Immature natural killer cell (primary cell): Measurements from ENCODE around the gene ZNF536. TPM values are rescaled to one million over a fixed set of nuclear protein-coding genes. Genes with fewer than 3 reads are reported as not detected.

Experiments
- DNase-seq, 3 donors: peaks; one replicate each; pipeline ENCODE4 v3.0.0; 2022; ENCODE audit warnings: mixed read lengths in 1 of 3
- H3K27ac Mint-ChIP-seq, 6 donors: one replicate each; pipeline ENCODE4 v1.8.0; 2020; ENCODE audit warnings: mixed read lengths in 6 of 6, mild to moderate bottlenecking in 5 of 6, inconsistent platforms in 4 of 6, moderate library complexity in 3 of 6
- H3K27me3 Mint-ChIP-seq, 3 donors: one replicate each; pipeline ENCODE4 v1.8.0; 2020 to 2021; ENCODE audit warnings: low read depth in 3 of 3, mild to moderate bottlenecking in 3 of 3, mixed read lengths in 3 of 3, moderate library complexity in 3 of 3, inconsistent platforms in 1 of 3
- H3K36me3 Mint-ChIP-seq, 3 donors: one replicate each; pipeline ENCODE4 v1.8.0; 2020; ENCODE audit warnings: mixed read lengths in 3 of 3, inconsistent platforms in 2 of 3, mild to moderate bottlenecking in 2 of 3
- H3K4me1 Mint-ChIP-seq, 2 donors: one replicate each; pipeline ENCODE4 v1.8.0; 2020; ENCODE audit warnings: inconsistent platforms in 2 of 2, mild to moderate bottlenecking in 2 of 2, mixed read lengths in 2 of 2, moderate library complexity in 1 of 2
- H3K4me3 Mint-ChIP-seq, 5 donors: one replicate each; pipeline ENCODE4 v1.8.0; 2020; ENCODE audit warnings: mild to moderate bottlenecking in 5 of 5, mixed read lengths in 5 of 5, inconsistent platforms in 3 of 5, moderate library complexity in 3 of 5
- H3K9me3 Mint-ChIP-seq, 6 donors: one replicate each; pipeline ENCODE4 v1.8.0; 2020; ENCODE audit warnings: mild to moderate bottlenecking in 6 of 6, mixed read lengths in 6 of 6, inconsistent platforms in 4 of 6, moderate library complexity in 3 of 6
- polyA plus RNA-seq, 3 donors: library from polyadenylated mRNA; unstranded; fragments of 300-500 nt; fragmentation: Illumina TruSeq; gene quantifications; one replicate each; pipeline ENCODE4 v1.2.3, GENCODE V29; 2021

Gene ZNF536
- polyA plus RNA-seq, 3 donors from 2014 or later: not detected

- DNase-seq: no peak
- H3K9me3 Mint-ChIP-seq: no peaks in the 10 kb centered on the region
- no peaks in the 10 kb centered on the region for H3K4me1 Mint-ChIP-seq
- H3K27ac Mint-ChIP-seq: no peak overlapping the region
- peaks cover 4 to 11% (median 7%) of the 10 kb centered on the region in 3 donors for H3K27me3 Mint-ChIP-seq
- H3K36me3 Mint-ChIP-seq: no peaks in the 10 kb centered on the region
- H3K4me3 Mint-ChIP-seq: no peak overlapping the region
Measured at GRCh38 chr19:30378701-30379100, 6.5 kb downstream of the ZNF536 start.

DNA sequence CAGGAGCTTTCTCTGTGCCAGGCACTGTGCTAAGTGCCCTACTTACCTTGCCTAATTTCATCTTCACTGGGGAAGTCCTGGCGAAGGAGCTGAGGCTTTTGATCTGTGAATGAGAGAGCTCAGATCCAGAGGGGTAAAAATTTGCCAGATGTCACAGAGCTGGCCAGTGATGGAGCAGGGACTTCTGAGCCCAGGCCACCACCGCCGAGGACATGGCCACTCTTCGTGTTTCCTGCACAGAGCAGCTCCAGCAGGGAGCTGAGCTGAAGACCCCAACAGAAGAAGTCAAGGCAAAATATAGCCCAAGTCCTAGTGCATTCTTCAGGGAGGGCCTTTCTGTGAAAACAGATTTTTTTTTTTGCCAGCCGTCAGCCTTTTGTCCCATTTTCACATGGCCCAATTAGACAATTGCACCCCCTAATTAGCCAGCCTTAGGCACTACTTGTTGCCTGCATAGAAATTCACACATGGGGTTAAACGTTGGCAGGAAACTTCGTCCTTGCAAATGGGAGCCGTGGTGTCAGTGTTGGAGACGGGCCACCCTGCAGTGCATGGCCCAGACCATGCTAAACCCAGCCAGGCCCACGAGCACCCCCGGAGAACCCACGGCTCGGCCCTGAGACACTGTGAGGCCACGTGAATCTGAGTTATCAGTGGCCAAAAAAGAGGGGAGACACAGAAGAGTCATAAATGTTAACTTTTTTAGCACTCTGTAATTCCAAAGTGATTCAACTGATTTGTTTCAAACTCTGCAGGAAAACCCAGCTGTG, 7.8 kb downstream of the ZNF536 start:
- Mint-ChIP-seq H3K36me3 (no peaks in the 10 kb centered on the region), H3K4me3 (no peak overlapping the region), H3K9me3 (no peaks in the 10 kb centered on the region), H3K27ac (no peak overlapping the region), H3K27me3 (peaks cover 4 to 9% (median 7%) of the 10 kb centered on the region in 3 donors), H3K4me1 (no peaks in the 10 kb centered on the region)
- DNase-seq: no peak

GRCh38 chr19:30381366-30381765, 9.2 kb downstream of the ZNF536 start:
- H3K36me3 Mint-ChIP-seq: no peaks in the 10 kb centered on the region

GRCh38 chr19:30385174-30385573, 13.0 kb downstream of the ZNF536 start:
- DNase-seq: no peak
- Mint-ChIP-seq H3K27ac (no peak overlapping the region), H3K4me3 (no peak overlapping the region), H3K9me3 (no peaks in the 10 kb centered on the region), H3K36me3 (no peaks in the 10 kb centered on the region), H3K4me1 (no peaks in the 10 kb centered on the region), H3K27me3 (peaks cover 0 to 2% (median 0%) of the 10 kb centered on the region in 3 donors)

More at GRCh38 chr19:30381366-30381765, 9.2 kb downstream of the ZNF536 start:
- Mint-ChIP-seq H3K4me3 (no peak overlapping the region), H3K27ac (no peak overlapping the region), H3K4me1 (no peaks in the 10 kb centered on the region), H3K27me3 (peaks cover 2 to 8% (median 3%) of the 10 kb centered on the region in 3 donors), H3K9me3 (no peaks in the 10 kb centered on the region)
- DNase-seq: no peak

- Mint-ChIP-seq H3K27ac (peak overlapping the region in 1 of 6 donors; percentile 5), H3K4me3 (no peak overlapping the region), H3K27me3 (peaks cover 0 to 2% (median 0%) of the 10 kb centered on the region in 3 donors), H3K4me1 (no peaks in the 10 kb centered on the region), H3K36me3 (no peaks in the 10 kb centered on the region), H3K9me3 (no peaks in the 10 kb centered on the region)
- DNase-seq: no peak
Measured at GRCh38 chr19:30385666-30386065, 13.5 kb downstream of the ZNF536 start.

- no peaks in the 10 kb centered on the region for H3K36me3 Mint-ChIP-seq
- H3K4me3 Mint-ChIP-seq: no peak overlapping the region
Measured at GRCh38 chr19:30386551-30387143, 14.5 kb downstream of the ZNF536 start.

DNA sequence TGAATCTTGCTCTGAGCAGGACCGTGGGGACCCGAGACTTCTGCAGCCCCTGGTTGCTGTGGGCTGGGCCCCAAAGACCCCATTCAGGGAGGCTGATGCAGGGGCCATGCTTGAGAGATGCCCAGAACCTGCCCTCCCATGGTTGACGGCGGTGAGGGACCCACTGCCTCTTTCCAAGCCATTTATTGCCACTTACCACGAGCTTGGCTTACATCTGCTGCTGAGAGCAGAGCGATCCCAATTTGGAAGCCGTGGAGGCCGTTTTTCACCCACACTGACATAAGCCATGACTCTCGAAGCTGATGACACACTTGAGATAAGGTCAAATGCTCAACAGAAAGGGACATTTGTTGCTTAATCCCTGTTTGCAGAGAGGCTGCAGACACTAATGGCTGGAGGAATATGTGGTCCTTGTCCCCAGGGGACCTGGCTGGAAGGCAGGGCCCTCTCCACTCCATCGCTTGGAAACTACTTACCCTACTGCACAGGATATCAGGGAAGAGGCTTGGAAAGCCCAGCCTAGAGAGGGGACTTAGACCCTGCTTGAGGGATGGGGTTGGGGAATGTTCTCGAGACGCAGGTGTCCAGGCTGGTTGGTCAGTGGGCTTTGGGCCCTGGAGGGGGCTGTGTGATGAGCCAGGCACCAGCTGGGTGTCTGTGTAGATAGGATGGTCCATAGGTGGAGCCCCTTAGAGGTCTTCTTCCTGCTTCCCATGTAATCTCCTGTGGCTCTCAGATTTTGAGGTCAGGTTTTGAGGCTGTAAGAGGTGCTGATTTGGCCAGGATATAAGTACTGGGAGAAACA, 15.3 kb downstream of the ZNF536 start:
- Mint-ChIP-seq H3K27ac (no peak overlapping the region), H3K9me3 (no peaks in the 10 kb centered on the region), H3K4me1 (no peaks in the 10 kb centered on the region)

More at GRCh38 chr19:30386551-30387143, 14.5 kb downstream of the ZNF536 start:
- Mint-ChIP-seq H3K27me3 (peaks cover 2 to 4% (median 3%) of the 10 kb centered on the region in 3 donors), H3K4me1 (no peaks in the 10 kb centered on the region), H3K9me3 (no peaks in the 10 kb centered on the region), H3K27ac (no peak overlapping the region)
- DNase-seq: no peak

GRCh38 chr19:30388327-30388726, 16.1 kb downstream of the ZNF536 start:
- Mint-ChIP-seq H3K4me1 (no peaks in the 10 kb centered on the region), H3K4me3 (no peak overlapping the region), H3K36me3 (no peaks in the 10 kb centered on the region), H3K9me3 (no peaks in the 10 kb centered on the region), H3K27me3 (peaks cover 2 to 6% (median 3%) of the 10 kb centered on the region in 3 donors), H3K27ac (no peak overlapping the region)
- DNase-seq: no peak

More for the DNA sequence above, 15.3 kb downstream of the ZNF536 start:
- H3K4me3 Mint-ChIP-seq: no peak overlapping the region
- peaks cover 2 to 6% (median 3%) of the 10 kb centered on the region in 3 donors for H3K27me3 Mint-ChIP-seq
- no peak for DNase-seq
- no peaks in the 10 kb centered on the region for H3K36me3 Mint-ChIP-seq

GRCh38 chr19:30388819-30389218, 16.6 kb downstream of the ZNF536 start:
- no peak for DNase-seq
- Mint-ChIP-seq H3K27ac (no peak overlapping the region), H3K4me3 (no peak overlapping the region), H3K36me3 (no peaks in the 10 kb centered on the region), H3K27me3 (peaks cover 2 to 6% (median 3%) of the 10 kb centered on the region in 3 donors), H3K4me1 (no peaks in the 10 kb centered on the region), H3K9me3 (peaks cover 0 to 2% (median 0%) of the 10 kb centered on the region in 6 donors)

DNA sequence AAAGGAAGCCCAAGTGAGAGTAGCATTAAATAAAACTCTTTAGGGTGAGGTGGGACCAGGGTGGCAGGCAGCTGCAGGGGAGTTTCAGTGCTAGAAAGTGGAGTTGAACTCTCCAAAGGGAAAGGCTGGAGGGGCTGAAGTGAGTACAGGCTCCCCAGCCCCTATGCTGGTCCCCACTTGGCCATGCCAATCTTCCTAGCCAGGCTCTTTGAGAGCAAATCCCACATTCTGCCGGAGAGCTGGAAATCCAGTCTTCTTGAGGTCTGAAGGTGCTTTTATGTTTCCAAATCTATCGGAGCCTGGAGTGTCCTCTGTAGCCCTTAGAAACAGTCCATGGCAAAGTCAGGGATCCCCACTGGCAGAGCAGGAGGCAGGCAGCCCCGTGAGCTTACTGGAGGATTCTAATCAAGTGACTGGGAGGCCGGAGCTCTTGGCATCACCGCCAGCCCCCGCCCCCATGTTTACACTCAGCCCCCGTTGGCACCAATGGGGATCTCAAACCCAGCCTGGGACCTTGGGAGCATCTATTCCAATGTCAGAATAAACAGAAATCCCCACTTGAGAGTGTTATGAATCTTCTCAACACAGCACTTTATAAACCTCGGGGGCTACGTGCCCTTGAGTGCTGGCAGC, 18.3 kb downstream of the ZNF536 start:
- Mint-ChIP-seq H3K27me3 (peaks cover 2 to 6% (median 3%) of the 10 kb centered on the region in 3 donors), H3K9me3 (peaks cover 0 to 2% (median 0%) of the 10 kb centered on the region in 6 donors), H3K27ac (no peak overlapping the region), H3K4me3 (no peak overlapping the region), H3K36me3 (no peaks in the 10 kb centered on the region), H3K4me1 (no peaks in the 10 kb centered on the region)
- no peak for DNase-seq

- no peak overlapping the region for H3K27ac Mint-ChIP-seq
- no peak for DNase-seq
- H3K27me3 Mint-ChIP-seq: peaks cover 2 to 6% (median 3%) of the 10 kb centered on the region in 3 donors
- H3K9me3 Mint-ChIP-seq: peaks cover 0 to 2% (median 0%) of the 10 kb centered on the region in 6 donors
- H3K4me3 Mint-ChIP-seq: no peak overlapping the region
- H3K36me3 Mint-ChIP-seq: no peaks in the 10 kb centered on the region
- no peaks in the 10 kb centered on the region for H3K4me1 Mint-ChIP-seq
Measured at GRCh38 chr19:30391052-30391451, 18.9 kb downstream of the ZNF536 start.

- H3K27me3 Mint-ChIP-seq: peaks cover 0 to 6% (median 3%) of the 10 kb centered on the region in 3 donors
- no peaks in the 10 kb centered on the region for H3K4me1 Mint-ChIP-seq
- H3K9me3 Mint-ChIP-seq: peaks cover 0 to 2% (median 0%) of the 10 kb centered on the region in 6 donors
- H3K27ac Mint-ChIP-seq: no peak overlapping the region
- no peaks in the 10 kb centered on the region for H3K36me3 Mint-ChIP-seq
- no peak for DNase-seq
- no peak overlapping the region for H3K4me3 Mint-ChIP-seq
Measured at GRCh38 chr19:30391554-30392551, 19.7 kb downstream of the ZNF536 start.
